GM19395 (cell line): Measurements from ENCODE around the gene ALOX5AP.
A peak's percentile ranks its signal among the peaks of the same experiment; 100 is the strongest.

Experiments
- ATAC-seq: cut with Tn5 transposase; IDR thresholded peaks from one replicate; pipeline ENCODE4 v1.9.1; 2021; ENCODE audit warnings: mild to moderate bottlenecking, moderate library complexity; ENCODE audit not compliant: unreplicated experiment

ALOX5AP gene

DNA sequence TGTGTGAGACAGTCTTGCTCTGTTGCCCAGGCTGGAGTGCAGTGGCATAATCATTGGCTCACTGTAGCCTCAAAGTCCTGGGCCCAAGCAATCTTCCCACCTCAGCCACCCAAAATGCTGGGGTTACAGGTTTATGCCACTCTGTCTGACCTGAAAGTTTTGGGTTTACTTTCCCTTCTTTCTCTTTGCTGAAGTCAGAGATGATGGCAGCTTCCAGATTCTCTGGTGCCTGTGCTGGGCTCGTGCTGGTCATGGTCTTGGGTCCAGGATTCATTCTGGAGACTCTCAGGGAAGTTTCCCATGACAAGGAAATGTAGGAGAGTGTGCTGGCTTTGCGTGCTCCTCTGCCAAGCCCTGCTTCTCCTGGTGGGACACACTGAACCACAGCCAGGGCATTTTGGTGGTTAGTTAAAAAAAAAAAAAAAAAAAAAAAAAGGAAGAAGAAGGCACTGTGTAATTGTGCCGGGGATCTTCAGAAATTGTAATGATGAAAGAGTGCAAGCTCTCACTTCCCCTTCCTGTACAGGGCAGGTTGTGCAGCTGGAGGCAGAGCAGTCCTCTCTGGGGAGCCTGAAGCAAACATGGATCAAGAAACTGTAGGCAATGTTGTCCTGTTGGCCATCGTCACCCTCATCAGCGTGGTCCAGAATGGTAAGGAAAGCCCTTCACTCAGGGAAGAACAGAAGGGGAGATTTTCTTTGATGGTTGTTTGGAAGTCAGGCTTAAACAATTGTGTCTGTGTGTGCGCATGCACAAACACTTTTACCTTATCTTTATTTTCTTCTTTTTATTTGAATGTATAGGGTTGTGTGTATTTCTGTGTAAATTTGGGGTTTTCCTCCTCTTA is at the start of gene ALOX5AP:
Gene ALOX5AP, plus strand, starts transcription at position 519 of the 847 bp plus-strand sequence. Its CDS starts 63 bp downstream, at position 582.
- peak; percentile 77 for ATAC-seq

DNA sequence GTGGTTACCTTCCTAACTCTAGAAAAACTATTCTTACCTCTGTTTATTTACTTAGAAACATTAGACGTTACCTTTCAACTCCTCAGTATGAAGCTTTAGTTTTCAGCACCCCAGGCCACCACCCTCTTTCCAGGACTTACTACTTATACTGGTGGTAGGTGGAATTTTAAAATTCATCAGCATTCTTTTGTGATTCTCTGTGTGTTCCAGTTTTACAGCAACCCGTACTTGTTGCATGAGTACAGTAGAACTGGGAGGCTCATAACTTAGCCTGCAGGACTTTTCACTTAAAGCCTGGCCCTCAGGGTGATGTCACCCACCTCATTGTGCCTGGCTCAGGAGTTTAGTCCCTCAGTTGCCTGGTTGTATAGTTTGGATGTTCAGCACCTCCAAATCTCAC is 49.4 kb upstream of the ALOX5AP start:
- no peak for ATAC-seq

- ATAC-seq = no peak
These were observed 47.7 kb upstream of the ALOX5AP start for GRCh38 chr13:30687601-30688000.

GRCh38 chr13:30689752-30690151 is 45.6 kb upstream of the ALOX5AP start:
- no peak for ATAC-seq

DNA sequence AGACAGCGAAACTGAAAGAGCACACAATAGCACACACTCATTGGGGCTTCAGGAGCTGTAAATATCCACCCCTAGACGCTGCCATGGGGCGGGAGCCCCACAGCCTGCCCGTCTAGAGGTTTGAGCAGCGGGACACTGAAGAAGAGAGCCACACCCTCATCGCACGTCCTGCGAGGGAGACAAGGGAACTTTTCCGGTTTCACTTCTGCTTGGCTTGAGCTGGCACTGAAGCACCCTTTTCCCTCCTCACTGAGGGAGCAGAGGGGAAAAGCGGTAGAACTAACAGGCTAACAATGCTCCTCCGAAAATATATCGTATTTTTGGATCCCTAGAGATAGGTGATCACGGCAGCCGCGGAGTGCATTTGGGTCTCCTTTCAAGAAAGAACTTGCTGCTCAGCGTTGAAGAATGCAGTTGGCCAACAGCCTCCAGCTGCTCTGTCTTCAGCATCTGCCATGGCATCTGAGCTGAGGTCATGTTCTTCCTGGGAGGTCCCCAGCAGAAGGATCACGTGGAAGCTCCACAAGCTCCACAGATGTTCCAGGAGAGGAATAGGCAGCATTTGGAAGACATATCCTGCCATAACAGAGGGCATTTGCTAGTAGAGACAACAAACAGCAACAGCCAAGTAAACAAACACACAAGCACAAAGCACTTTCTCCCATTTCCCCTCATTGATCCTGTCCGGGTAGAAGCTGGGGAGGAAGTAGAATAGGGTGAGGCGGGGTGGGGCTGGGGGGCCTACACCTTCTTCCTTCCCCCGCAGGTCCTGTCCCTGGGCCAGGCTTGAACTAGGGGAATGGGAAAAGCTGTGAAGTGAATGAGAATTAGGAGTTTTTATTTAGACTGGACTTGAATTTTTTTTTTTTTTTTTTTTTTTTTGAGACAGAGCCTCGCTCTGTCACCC is 44.8 kb upstream of the ALOX5AP start:
- ATAC-seq = peak; percentile 66

GRCh38 chr13:30692113-30692512 is 43.2 kb upstream of the ALOX5AP start:
- no peak for ATAC-seq

DNA sequence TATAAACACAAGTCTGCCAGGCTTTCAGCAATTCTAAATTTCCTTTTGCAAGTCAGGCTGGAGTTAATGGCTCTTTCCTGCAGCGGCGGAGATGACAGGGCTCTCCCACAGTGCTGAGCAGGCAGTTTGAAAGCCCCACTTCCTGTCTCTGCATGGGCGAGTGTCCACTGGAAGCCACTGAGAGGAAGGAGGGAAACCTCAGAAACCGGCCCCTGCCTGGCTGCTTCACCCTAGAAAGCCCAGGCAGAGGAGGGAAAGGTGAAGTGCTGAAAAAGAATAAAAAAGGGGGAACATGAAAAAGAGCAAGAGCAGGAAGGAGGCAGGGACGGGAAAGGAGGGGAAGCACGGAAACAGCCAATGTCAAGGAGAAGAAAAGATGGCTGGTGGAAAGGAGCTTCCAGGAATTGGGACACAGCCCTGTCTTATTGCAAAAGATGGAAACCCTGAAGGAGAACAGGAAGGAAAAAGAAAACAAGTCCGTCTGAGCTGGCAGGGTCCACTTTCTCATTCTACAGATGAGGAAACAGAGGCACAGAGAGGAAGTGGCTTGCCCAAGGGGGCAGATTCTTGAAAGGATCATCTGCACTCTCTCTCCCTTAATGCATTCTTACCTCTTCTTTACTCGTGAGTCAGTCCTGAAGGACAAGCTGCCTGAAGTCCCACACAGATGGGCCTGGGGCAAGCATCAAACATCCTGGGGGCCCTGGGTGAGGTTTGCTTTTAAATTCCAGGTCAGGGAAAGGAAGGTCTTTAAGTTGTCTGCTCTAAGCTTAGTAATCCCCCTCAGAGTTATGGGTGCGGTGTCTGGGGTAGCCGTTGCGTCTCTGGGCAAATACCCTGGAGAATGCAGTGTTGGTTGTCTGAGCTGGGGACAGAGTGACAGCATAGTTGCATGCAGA is 38.8 kb upstream of the ALOX5AP start:
- peak; percentile 71 for ATAC-seq

- ATAC-seq = no peak
These were observed 38.0 kb upstream of the ALOX5AP start for GRCh38 chr13:30697177-30697953.

DNA sequence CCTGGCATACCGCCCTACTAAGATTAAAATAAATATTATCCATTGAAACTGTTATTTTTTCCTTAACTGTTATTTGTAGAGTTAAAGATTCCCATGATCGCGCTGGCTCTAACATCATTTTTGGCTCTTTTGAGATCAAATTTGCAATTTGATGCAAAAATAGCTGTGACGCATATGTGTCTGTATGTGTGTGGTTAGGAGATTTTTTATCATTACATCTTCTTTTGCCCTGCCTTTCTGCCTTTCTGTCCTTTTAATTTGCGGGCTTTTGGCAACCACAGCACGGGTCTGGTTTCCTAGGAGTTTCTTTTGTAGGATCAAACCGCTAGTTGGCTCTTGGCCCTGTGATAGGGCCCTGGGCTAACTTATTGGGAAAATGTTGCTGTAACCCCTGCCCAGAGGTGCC is 37.3 kb upstream of the ALOX5AP start:
- no peak for ATAC-seq

- ATAC-seq = no peak
These were observed 36.8 kb upstream of the ALOX5AP start for GRCh38 chr13:30698488-30699005.

- ATAC-seq = no peak
These were observed 35.0 kb upstream of the ALOX5AP start for GRCh38 chr13:30700364-30700763.

DNA sequence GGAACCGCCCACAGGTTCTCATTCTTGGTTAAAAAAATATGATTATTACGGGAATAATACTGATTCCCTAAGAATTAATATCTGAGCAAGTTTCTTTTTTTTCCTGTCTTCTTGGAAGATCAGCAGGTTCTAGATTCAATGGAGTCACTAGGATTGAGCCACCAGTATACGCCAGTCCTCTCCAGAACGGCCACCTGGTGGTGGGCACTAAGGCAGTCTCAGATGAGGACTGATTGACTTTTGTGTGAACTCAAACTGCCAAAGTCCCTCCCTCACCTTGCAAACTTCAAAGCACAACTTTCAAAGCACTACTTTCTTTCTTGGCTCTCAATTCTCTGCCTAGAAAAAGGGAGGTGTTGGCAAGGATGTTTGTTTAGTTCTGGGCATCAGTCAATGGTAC is 33.3 kb upstream of the ALOX5AP start:
- ATAC-seq = no peak

GRCh38 chr13:30704596-30704995 is 30.7 kb upstream of the ALOX5AP start:
- no peak for ATAC-seq

DNA sequence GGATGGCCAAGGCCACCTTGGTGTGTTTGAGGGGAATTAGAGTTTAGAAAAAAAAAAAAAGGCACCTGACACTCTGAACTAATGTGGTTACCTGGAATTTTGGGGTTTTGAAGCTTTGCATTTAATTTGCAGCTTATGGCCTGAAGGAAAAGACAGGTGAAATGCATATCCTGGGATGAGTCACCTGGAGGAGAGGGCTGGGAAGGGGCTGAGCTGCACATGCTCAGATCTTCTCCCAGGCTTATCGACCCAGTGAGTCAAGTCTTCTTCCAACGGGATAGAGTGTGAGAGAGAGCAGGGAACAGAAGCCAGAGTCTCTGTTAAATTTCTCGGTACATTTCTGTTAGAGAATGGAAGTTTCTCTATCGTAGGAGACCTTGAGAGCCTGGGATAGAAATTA is 29.7 kb upstream of the ALOX5AP start:
- ATAC-seq = no peak

DNA sequence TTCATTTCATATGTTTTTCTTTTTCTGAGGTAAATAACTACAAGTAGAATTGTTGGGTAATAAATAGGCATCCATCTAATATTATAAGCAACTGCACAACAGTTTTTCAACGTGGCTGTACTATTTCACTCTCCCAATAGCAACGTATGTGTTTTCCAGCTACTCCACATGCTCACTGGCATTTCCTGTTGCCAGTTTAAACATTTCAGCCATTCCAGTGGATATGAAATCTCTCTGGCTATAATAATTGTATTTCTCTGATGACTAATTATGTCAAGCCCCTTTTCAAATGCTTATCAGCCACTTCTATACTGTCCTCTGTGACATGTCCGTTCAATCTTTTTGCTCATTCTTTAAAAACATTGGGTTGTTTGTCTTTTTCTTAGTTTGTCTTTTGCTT is 26.8 kb upstream of the ALOX5AP start:
- ATAC-seq = no peak

DNA sequence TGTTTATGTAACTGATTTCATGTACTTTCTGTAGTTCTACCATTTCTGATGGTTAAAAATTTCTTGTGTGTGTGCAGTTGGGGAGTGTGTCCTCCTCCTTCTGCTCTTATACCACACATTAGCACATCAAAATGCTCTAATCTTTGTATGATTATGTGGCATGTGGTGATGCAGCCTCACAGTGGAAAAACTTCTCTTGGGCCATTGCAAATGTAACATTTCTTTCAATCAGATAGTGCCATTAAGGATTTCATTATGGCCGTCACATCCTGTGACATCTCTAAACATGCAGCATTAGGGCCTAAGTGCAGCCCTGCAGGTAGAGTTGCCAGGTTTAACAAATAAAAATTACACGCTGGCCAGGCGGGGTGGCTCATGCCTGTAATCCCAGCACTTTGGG is 24.9 kb upstream of the ALOX5AP start:
- ATAC-seq = no peak

- no peak for ATAC-seq
These were observed 24.0 kb upstream of the ALOX5AP start for GRCh38 chr13:30711375-30711774.

DNA sequence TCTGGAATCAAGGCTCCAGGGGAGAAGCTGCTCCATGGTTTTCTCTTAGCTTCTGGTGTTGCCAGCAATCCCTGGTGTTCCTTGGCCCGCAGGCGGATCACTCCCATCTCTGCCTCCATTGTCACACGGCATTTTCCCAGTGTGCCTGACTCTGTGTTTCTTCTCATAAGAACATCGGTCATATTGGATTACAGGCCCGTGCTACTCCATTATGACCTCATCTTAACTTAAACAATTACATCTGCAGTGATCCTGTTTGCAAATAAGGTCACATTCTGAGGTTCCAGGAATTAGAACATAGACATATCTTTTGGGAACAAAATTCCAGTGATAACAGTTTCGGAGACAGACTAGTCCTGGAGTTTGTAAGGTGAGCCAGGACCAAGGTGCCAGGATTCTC is 23.5 kb upstream of the ALOX5AP start:
- no peak for ATAC-seq

DNA sequence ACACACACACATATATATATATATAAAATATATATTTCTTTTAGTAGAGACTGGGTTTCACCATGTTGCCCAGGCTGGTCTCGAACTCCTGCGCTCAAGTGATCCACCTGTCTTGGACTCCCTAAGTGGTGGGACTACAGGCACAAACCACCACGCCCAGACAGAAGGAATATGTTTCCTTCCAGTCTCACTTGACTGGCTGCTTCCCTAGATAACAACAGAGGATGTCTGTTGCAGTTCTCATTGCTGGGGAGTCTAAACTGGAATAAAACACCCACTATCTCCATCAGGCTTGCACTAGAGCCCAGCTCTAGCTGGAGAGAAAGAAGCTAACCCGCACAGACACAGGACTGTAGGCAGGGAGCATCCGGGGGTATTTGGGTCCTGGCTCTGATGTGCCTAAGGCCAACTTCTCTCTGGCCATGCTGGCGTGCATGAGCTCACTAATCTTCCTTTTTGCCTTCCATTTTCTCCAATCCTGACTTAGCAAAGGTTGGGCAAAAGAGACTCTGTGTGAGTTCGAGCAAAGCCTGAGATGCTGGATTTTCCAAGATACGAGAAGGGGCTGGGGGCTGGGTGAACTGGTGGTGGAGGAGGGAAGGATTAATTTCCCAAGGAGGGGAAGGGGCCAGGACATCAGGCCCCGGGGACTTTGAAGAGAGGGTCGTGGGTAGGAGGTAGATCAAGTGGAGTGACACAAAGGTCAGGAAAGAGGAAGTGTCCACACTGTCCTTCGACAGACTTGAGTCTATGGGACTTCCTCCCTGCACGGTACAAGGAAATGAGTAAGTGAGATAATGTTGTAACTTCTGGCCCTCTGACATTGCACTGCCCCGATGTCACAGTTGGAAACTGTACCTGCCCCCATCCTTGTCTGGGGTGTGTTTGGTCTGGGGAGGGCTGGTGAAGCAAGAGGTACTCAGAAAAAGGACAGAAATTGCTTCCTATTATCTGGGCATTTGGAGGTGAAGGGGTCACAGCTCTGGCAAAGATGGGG is 22.5 kb upstream of the ALOX5AP start:
- ATAC-seq = no peak
